ENCODE results near the gene TRIM62. TPM values are rescaled to one million over a fixed set of nuclear protein-coding genes. Genes with fewer than 3 reads are reported as not detected.

TRIM62 gene
- total RNA-seq, 2 experiments from 2014 or later: 2.4 to 8.4 TPM

DNA sequence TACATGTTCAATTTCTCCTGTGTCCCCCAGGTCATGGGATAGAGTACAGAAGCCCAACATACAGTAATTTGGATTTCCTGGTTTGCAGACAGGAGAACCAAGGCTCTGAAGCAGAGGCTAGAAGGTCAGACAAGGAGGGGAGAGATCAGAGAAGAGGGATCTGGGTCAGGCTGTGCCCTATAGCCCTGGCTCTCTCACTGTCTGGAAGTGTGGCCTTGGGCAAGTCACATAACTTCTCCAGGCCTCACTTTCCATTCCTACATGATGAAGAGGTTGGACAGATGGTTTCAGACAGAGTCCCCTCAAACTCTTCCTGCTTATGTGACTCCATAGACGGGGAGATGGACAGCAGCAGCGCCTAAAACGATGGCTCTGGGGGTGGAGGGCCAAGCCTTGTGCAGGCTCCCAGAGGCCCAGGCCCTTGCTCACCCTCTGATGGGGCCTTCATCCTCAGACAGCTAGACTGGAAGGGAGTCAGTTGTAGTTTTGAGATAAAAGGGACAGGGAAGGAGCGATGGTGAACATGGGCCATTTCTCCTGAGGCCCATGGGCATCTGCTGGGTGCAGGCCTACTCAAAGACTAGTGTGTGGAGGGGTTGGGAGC lies 2.9 kb downstream of the TRIM62 start:
- POLR2A ChIA-PET: no interaction called here
- Histone ChIP-seq H3K9me2 (ENCODE audit: insufficient read depth, low read length) (no peaks in the 10 kb centered on the region), H4K20me1 (ENCODE audit: insufficient read depth, low read length) (no peaks in the 10 kb centered on the region), H3K4me2 (ENCODE audit: low read length) (no peak overlapping the region), H3K36me3 (ENCODE audit: insufficient read depth, low read length) (no peaks in the 10 kb centered on the region), H3K4me1 (ENCODE audit: insufficient read depth, low read length, poor library complexity, severe bottlenecking) (peaks cover 21% of the 10 kb centered on the region), H2AFZ (ENCODE audit: low read length) (no peak overlapping the region), H3K9me3 (ENCODE audit: low read length) (no peaks in the 10 kb centered on the region), H3K4me3 (ENCODE audit: low read depth, low read length, poor library complexity, severe bottlenecking) (no peak overlapping the region), H3K79me2 (ENCODE audit: insufficient read depth, low read depth, low read length) (no peaks in the 10 kb centered on the region), H3K27ac (ENCODE audit: low read depth, low read length, poor library complexity, severe bottlenecking) (no peak overlapping the region)
- intact Hi-C loops (cut with micrococcal nuclease; ENCODE audit: unreplicated experiment): no loop called here
- no peak for TF ChIP-seq EZH2phosphoT487 (IDR thresholded peaks at IDR 0.05; ENCODE audit: borderline replicate concordance, low read depth, low read length)
- TF ChIP-seq CTCF (conservative IDR thresholded peaks at IDR 0.05; ENCODE audit: low read length): no peak
- BruUV-seq (replicated peaks): no TSS peak
- no peak for DNase-seq (ENCODE audit: low spot score)
- CTCF ChIA-PET (ENCODE audit: unreplicated experiment): no interaction called here

DNA sequence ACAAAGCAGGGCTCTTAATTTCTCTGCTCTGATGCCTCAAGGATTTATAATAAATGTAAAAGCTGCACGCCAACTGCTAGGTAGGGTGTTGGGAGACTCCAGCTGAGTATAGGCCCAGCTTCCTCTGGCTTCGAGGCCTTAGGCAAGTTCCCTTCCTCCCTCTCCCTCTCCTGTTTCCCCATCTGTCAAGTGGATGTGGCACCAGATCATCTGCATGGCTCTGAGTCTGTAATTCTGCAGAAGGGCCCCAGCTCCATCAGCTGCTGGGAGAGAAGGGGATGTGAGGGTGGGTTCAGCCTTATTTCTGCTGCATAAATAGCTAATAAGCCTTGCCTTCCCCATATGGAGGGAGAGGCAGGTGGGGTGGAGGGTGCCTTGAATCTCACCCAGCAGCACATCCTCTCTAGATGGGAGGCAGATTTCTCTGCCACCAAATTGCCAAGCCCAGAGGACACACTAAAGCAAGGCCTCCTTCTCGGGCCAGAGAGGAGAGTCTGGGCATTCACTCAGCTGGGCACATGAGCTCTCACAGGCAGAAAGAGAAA lies 3.8 kb downstream of the TRIM62 start:
- H2AFZ ChIP-seq (ENCODE audit: low read length): no peak overlapping the region
- no peaks in the 10 kb centered on the region for H3K79me2 ChIP-seq (ENCODE audit: insufficient read depth, low read depth, low read length)
- H3K4me2 ChIP-seq (ENCODE audit: low read length): no peak overlapping the region
- no peaks in the 10 kb centered on the region for H3K36me3 ChIP-seq (ENCODE audit: insufficient read depth, low read length)
- ChIA-PET POLR2A (no interaction called here), CTCF (ENCODE audit: unreplicated experiment) (no interaction called here)
- H4K20me1 ChIP-seq (ENCODE audit: insufficient read depth, low read length): no peaks in the 10 kb centered on the region
- H3K4me1 ChIP-seq (ENCODE audit: insufficient read depth, low read length, poor library complexity, severe bottlenecking): peaks cover 21% of the 10 kb centered on the region
- no peak overlapping the region for H3K27ac ChIP-seq (ENCODE audit: low read depth, low read length, poor library complexity, severe bottlenecking)
- intact Hi-C loops (cut with micrococcal nuclease; ENCODE audit: unreplicated experiment): no loop called here
- H3K4me3 ChIP-seq (ENCODE audit: low read depth, low read length, poor library complexity, severe bottlenecking): no peak overlapping the region
- no peaks in the 10 kb centered on the region for H3K9me2 ChIP-seq (ENCODE audit: insufficient read depth, low read length)
- no peak for TF ChIP-seq CTCF (conservative IDR thresholded peaks at IDR 0.05; ENCODE audit: low read length)
- no peak for TF ChIP-seq EZH2phosphoT487 (IDR thresholded peaks at IDR 0.05; ENCODE audit: borderline replicate concordance, low read depth, low read length)
- no TSS peak for BruUV-seq (replicated peaks)
- H3K9me3 ChIP-seq (ENCODE audit: low read length): no peaks in the 10 kb centered on the region
- no peak for DNase-seq (ENCODE audit: low spot score)

DNA sequence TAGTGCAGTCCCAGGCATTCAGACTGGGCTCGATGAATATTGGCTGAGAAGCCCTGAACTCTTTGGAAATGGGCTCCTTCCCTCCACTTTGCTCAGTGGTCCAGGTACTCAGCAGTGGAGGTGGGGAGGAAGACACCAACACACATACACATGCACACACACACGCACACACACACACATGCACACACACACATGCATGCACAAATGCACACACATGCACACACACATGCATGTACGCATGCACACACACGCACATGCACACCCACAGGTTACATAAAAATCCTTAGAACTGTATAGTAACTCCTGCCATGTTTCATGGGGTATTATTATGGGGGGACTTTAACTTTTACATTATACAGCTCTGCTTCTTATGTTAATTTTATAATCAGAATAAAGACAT lies 5.0 kb downstream of the TRIM62 start:
- Histone ChIP-seq H3K79me2 (ENCODE audit: insufficient read depth, low read depth, low read length) (no peaks in the 10 kb centered on the region), H3K27ac (ENCODE audit: low read depth, low read length, poor library complexity, severe bottlenecking) (no peak overlapping the region), H3K4me2 (ENCODE audit: low read length) (no peak overlapping the region), H2AFZ (ENCODE audit: low read length) (no peak overlapping the region), H3K4me1 (ENCODE audit: insufficient read depth, low read length, poor library complexity, severe bottlenecking) (peaks cover 21% of the 10 kb centered on the region), H4K20me1 (ENCODE audit: insufficient read depth, low read length) (no peaks in the 10 kb centered on the region), H3K9me3 (ENCODE audit: low read length) (no peaks in the 10 kb centered on the region), H3K9me2 (ENCODE audit: insufficient read depth, low read length) (no peaks in the 10 kb centered on the region), H3K36me3 (ENCODE audit: insufficient read depth, low read length) (no peaks in the 10 kb centered on the region), H3K4me3 (ENCODE audit: low read depth, low read length, poor library complexity, severe bottlenecking) (no peak overlapping the region)
- ChIA-PET POLR2A (no interaction called here), CTCF (ENCODE audit: unreplicated experiment) (no interaction called here)
- intact Hi-C loops (cut with micrococcal nuclease; ENCODE audit: unreplicated experiment): no loop called here
- no peak for DNase-seq (ENCODE audit: low spot score)
- BruUV-seq (replicated peaks): no TSS peak
- TF ChIP-seq EZH2phosphoT487 (IDR thresholded peaks at IDR 0.05; ENCODE audit: borderline replicate concordance, low read depth, low read length): no peak
- no peak for TF ChIP-seq CTCF (conservative IDR thresholded peaks at IDR 0.05; ENCODE audit: low read length)
